Measurements from ENCODE around the gene GPHN. TPM values are rescaled to one million over a fixed set of nuclear protein-coding genes. Genes with fewer than 3 reads are reported as not detected.

GPHN gene
- total RNA-seq, 2 experiments from 2014 or later = 10.0 to 10.7 TPM

- H3K9me3 Mint-ChIP-seq = no peaks in the 10 kb centered on the region
- peaks cover 18% of the 10 kb centered on the region for H3K36me3 Mint-ChIP-seq (ENCODE audit: low read depth)
- Histone ChIP-seq H3K27ac (ENCODE audit: low read depth in 1 of 2, low read length in 2 of 2) (no peak overlapping the region), H3K36me3 (ENCODE audit: insufficient read depth, low read length) (no peaks in the 10 kb centered on the region), H3K4me3 (ENCODE audit: low read length) (no peak overlapping the region), H3K27me3 (ENCODE audit: control insufficient read depth in 1 of 2, insufficient read depth in 2 of 2, low read length in 2 of 2) (no peaks in the 10 kb centered on the region), H3K9me3 (ENCODE audit: control insufficient read depth in 1 of 2, insufficient read depth in 1 of 2, low read length in 2 of 2) (no peaks in the 10 kb centered on the region), H3K4me1 (ENCODE audit: insufficient read depth, low read length) (no peaks in the 10 kb centered on the region)
- no peaks in the 10 kb centered on the region for H3K4me1 Mint-ChIP-seq (ENCODE audit: low read depth)
- ATAC-seq (ENCODE audit: poor library complexity) (no peak), DNase-seq (no peak)
- TF ChIP-seq CTCF (IDR thresholded peaks at IDR 0.05) = no peak
- CTCF ChIA-PET = no interaction called here
- intact Hi-C loops (cut with DNase I, micrococcal nuclease) = no loop called here
- POLR2A ChIA-PET = no interaction called here
- H3K27ac Mint-ChIP-seq = no peak overlapping the region
- H3K27me3 Mint-ChIP-seq = no peaks in the 10 kb centered on the region
- no peak overlapping the region for H3K4me3 Mint-ChIP-seq
Observed at GRCh38 chr14:66982247-66982646, 474.3 kb downstream of the GPHN start.

GRCh38 chr14:66992776-66993175, 484.8 kb downstream of the GPHN start:
- peaks cover 6% of the 10 kb centered on the region for H3K36me3 Mint-ChIP-seq (ENCODE audit: low read depth)
- no peaks in the 10 kb centered on the region for H3K36me3 ChIP-seq (ENCODE audit: insufficient read depth, low read length)
- POLR2A ChIA-PET = no interaction called here
- no peak overlapping the region for H3K27ac Mint-ChIP-seq
- H3K4me1 Mint-ChIP-seq (ENCODE audit: low read depth) = no peaks in the 10 kb centered on the region
- TF ChIP-seq CTCF (IDR thresholded peaks at IDR 0.05) = no peak
- intact Hi-C loops (cut with DNase I, micrococcal nuclease) = no loop called here
- no peak overlapping the region for H3K4me3 Mint-ChIP-seq
- no peak overlapping the region for H3K4me3 ChIP-seq (ENCODE audit: low read length)
- no peaks in the 10 kb centered on the region for H3K27me3 ChIP-seq (ENCODE audit: control insufficient read depth in 1 of 2, insufficient read depth in 2 of 2, low read length in 2 of 2)
- no peaks in the 10 kb centered on the region for H3K9me3 ChIP-seq (ENCODE audit: control insufficient read depth in 1 of 2, insufficient read depth in 1 of 2, low read length in 2 of 2)
- CTCF ChIA-PET = no interaction called here
- H3K4me1 ChIP-seq (ENCODE audit: insufficient read depth, low read length) = no peaks in the 10 kb centered on the region
- H3K27ac ChIP-seq (ENCODE audit: low read depth in 1 of 2, low read length in 2 of 2) = no peak overlapping the region
- no peaks in the 10 kb centered on the region for H3K27me3 Mint-ChIP-seq
- no peak for DNase-seq
- no peaks in the 10 kb centered on the region for H3K9me3 Mint-ChIP-seq
- ATAC-seq (ENCODE audit: poor library complexity) = no peak

- no peaks in the 10 kb centered on the region for H3K27me3 ChIP-seq (ENCODE audit: control insufficient read depth in 1 of 2, insufficient read depth in 2 of 2, low read length in 2 of 2)
- intact Hi-C loops (cut with DNase I, micrococcal nuclease) = no loop called here
- CTCF ChIA-PET = no interaction called here
- POLR2A ChIA-PET = no interaction called here
- H3K4me3 ChIP-seq (ENCODE audit: low read length) = no peak overlapping the region
- TF ChIP-seq CTCF (IDR thresholded peaks at IDR 0.05) = no peak
- no peaks in the 10 kb centered on the region for H3K27me3 Mint-ChIP-seq
- no peak overlapping the region for H3K4me3 Mint-ChIP-seq
- H3K27ac Mint-ChIP-seq = no peak overlapping the region
- H3K4me1 Mint-ChIP-seq (ENCODE audit: low read depth) = no peaks in the 10 kb centered on the region
- no peaks in the 10 kb centered on the region for H3K4me1 ChIP-seq (ENCODE audit: insufficient read depth, low read length)
- peaks cover 6% of the 10 kb centered on the region for H3K36me3 Mint-ChIP-seq (ENCODE audit: low read depth)
- no peaks in the 10 kb centered on the region for H3K9me3 ChIP-seq (ENCODE audit: control insufficient read depth in 1 of 2, insufficient read depth in 1 of 2, low read length in 2 of 2)
- no peaks in the 10 kb centered on the region for H3K9me3 Mint-ChIP-seq
- no peak overlapping the region for H3K27ac ChIP-seq (ENCODE audit: low read depth in 1 of 2, low read length in 2 of 2)
- ATAC-seq (ENCODE audit: poor library complexity) (no peak), DNase-seq (no peak)
- no peaks in the 10 kb centered on the region for H3K36me3 ChIP-seq (ENCODE audit: insufficient read depth, low read length)
Observed at GRCh38 chr14:66993512-66993911, 485.6 kb downstream of the GPHN start.
